ENCODE results near the gene SIM2. TPM values are rescaled to one million over a fixed set of nuclear protein-coding genes. Genes with fewer than 3 reads are reported as not detected.

Gene SIM2
- total and polyA plus RNA-seq, 12 donors = 0.01 to 0.16 (median 0.15) TPM; not detected in 9

GRCh38 chr21:36735724-36736320 lies 36.9 kb downstream of the SIM2 start:
- no peak overlapping the region for H3K4me3 ChIP-seq
- DNase-seq (no peak), ATAC-seq (no peak)
- WGBS, 2 donors = 67 to 68% methylated on average over 15 of the region's 15 CpGs
- peaks cover 0 to 61% (median 29%) of the 10 kb centered on the region in 7 donors for H3K27me3 ChIP-seq
- no peaks in the 10 kb centered on the region for H3K4me1 ChIP-seq
- intact Hi-C loops (cut with DNase I) = no loop called here
- H3K36me3 ChIP-seq = no peaks in the 10 kb centered on the region
- H3K27ac ChIP-seq = no peak overlapping the region
- H3K9me3 ChIP-seq = no peaks in the 10 kb centered on the region
- TF ChIP-seq, protein P1, sequence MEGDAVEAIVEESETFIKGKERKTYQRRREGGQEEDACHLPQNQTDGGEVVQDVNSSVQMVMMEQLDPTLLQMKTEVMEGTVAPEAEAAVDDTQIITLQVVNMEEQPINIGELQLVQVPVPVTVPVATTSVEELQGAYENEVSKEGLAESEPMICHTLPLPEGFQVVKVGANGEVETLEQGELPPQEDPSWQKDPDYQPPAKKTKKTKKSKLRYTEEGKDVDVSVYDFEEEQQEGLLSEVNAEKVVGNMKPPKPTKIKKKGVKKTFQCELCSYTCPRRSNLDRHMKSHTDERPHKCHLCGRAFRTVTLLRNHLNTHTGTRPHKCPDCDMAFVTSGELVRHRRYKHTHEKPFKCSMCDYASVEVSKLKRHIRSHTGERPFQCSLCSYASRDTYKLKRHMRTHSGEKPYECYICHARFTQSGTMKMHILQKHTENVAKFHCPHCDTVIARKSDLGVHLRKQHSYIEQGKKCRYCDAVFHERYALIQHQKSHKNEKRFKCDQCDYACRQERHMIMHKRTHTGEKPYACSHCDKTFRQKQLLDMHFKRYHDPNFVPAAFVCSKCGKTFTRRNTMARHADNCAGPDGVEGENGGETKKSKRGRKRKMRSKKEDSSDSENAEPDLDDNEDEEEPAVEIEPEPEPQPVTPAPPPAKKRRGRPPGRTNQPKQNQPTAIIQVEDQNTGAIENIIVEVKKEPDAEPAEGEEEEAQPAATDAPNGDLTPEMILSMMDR (IDR thresholded peaks at IDR 0.05) = no peak

DNA sequence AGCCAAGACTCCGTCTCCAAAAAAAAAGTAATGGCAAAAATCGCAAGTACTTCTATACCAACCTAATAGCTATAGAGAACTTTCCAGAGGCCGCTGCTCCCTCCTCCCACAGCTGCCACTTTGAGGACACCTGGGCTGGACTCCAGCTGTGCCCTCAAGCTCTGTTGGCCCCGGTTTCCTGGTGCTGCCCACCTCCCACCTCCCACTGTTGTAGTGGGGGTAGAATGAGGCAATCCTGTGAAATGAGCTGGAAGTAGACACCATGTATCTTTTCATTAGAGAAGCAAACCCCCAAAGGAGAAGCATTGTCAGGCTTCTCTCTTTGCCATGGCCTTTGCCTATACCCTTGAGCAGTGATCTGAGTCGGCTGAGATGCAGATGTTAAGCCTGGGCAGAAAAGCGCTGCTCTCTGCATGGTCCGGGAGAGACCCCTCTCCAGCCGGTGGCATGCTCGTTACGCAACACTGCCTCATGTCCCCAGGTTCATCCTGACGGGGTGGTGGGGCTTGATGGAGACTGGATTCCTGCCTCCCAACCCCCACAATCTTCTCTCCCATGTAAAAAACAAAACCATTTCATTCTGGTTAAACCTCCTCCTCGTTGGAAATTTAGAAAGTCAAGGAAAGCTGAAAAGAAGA lies 39.7 kb downstream of the SIM2 start:
- DNase-seq = no peak
- H3K4me3 ChIP-seq = no peak overlapping the region
- TF ChIP-seq, protein P1 (IDR thresholded peaks at IDR 0.05) = no peak
- H3K4me1 ChIP-seq = no peaks in the 10 kb centered on the region
- no peaks in the 10 kb centered on the region for H3K9me3 ChIP-seq
- WGBS, 2 donors = 72 to 75% methylated on average over 12 of the region's 12 CpGs
- no peaks in the 10 kb centered on the region for H3K36me3 ChIP-seq
- ATAC-seq = no peak
- H3K27ac ChIP-seq = no peak overlapping the region
- H3K27me3 ChIP-seq = peaks cover 0 to 38% (median 16%) of the 10 kb centered on the region in 7 donors
- intact Hi-C loops (cut with DNase I) = no loop called here

DNA sequence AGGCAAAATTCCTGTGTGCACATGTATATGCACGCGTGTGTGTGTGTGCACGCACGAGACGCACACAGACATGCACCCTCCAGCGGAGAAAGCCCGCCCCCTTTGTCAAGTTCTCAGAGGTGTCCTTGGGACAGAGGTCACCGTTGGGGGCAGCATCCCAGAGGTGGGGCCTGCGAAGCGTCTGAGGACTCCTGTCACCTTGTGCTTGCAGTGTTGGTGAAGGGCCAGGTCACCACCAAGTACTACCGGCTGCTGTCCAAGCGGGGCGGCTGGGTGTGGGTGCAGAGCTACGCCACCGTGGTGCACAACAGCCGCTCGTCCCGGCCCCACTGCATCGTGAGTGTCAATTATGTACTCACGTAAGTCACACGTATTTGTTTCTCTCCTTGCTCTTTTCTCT lies 42.6 kb downstream of the SIM2 start:
- Histone ChIP-seq H3K27me3 (peaks cover 0 to 25% (median 20%) of the 10 kb centered on the region in 7 donors), H3K4me1 (peaks cover 0 to 7% (median 0%) of the 10 kb centered on the region in 9 donors), H3K4me3 (no peak overlapping the region), H3K9me3 (no peaks in the 10 kb centered on the region), H3K27ac (no peak overlapping the region), H3K36me3 (no peaks in the 10 kb centered on the region)
- intact Hi-C loops (cut with DNase I) = loop anchor here in 6 of 10 donors (5.0 to 10.0 kb wide), 5 partner anchors 103 to 186 kb away; no protein-coding TSS in a partner anchor
- WGBS, 2 donors = 75 to 83% methylated on average over 21 of the region's 21 CpGs
- TF ChIP-seq, protein P1 (IDR thresholded peaks at IDR 0.05) = peak in 1 of 9 donors; percentile 3
- peak in 7 of 8 donors; percentile 24 to 80 (median 56) for ATAC-seq
- DNase-seq = peak in 1 of 2 donors; percentile 31

- Histone ChIP-seq H3K36me3 (no peaks in the 10 kb centered on the region), H3K9me3 (no peaks in the 10 kb centered on the region), H3K4me1 (peaks cover 0 to 13% (median 5%) of the 10 kb centered on the region in 9 donors), H3K27ac (no peak overlapping the region), H3K27me3 (peaks cover 0 to 37% (median 13%) of the 10 kb centered on the region in 7 donors), H3K4me3 (no peak overlapping the region)
- DNase-seq (no peak), ATAC-seq (no peak)
- 95 to 96% methylated on average over 7 of the region's 7 CpGs for WGBS, 2 donors
- TF ChIP-seq, protein P1 (IDR thresholded peaks at IDR 0.05) = no peak
- intact Hi-C loops (cut with DNase I) = loop anchor here in 6 of 10 donors (5.0 to 10.0 kb wide), 5 partner anchors 102 to 184 kb away; no protein-coding TSS in a partner anchor
Observed at GRCh38 chr21:36743008-36743407, 44.1 kb downstream of the SIM2 start.

All from heart right ventricle (tissue), 16 donors.